Prostate gland (tissue), 2 donors: ENCODE measurements around the gene GGTLC2. TPM values are rescaled to one million over a fixed set of nuclear protein-coding genes. Genes with fewer than 3 reads are reported as not detected.
"Not testable (repeated sequence)": the region's sequence is repeated elsewhere in the genome, so short reads cannot be mapped to it uniquely, and the experiment has no call there.

Experiments
- DNase-seq: peaks from one replicate; pipeline ENCODE4 v3.0.0-alpha.2; 2019; ENCODE audit warnings: low spot score
- H3K27ac ChIP-seq, 2 donors: fragments of 200-600 bp; sonication (generic); 2 replicates each; pipeline ENCODE4 v1.5.1; 2017 to 2019
- H3K27me3 ChIP-seq: fragments of 200-600 bp; sonication (generic); replicated peaks from 2 replicates; pipeline ENCODE4 v1.5.1; 2019; ENCODE audit not compliant: insufficient read depth
- H3K36me3 ChIP-seq, 2 donors: fragments of 200-600 bp; sonication (generic); 1 replicate in 1 of 2; 2 replicates in 1 of 2; pipeline versions ENCODE4 v1.5.1 to v1.8.1; 2017 to 2019
- H3K4me1 ChIP-seq: fragments of 200-600 bp; sonication (generic); replicated peaks from 2 replicates; pipeline ENCODE4 v1.5.1; 2019
- H3K4me3 ChIP-seq, 2 donors: fragments of 200-600 bp; sonication (generic); 2 replicates each; pipeline ENCODE4 v1.5.1; 2017 to 2019
- H3K9me3 ChIP-seq: fragments of 200-600 bp; sonication (generic); 2 replicates; pipeline ENCODE4 v1.5.1; 2017
- CTCF ChIP-seq, 4 experiments: fragments of 200-600 bp in 2 of 4; fragments of 450-650 bp in 2 of 4; sonication (generic) in 2 of 4; IDR thresholded peaks; 1 replicate in 3 of 4; 2 replicates in 1 of 4; pipeline ENCODE4 v1.5.1; 2016 to 2019; ENCODE audit warnings: antibody characterized with exemption in 4 of 4, mild to moderate bottlenecking in 2 of 4, moderate library complexity in 2 of 4
- POLR2A ChIP-seq: fragments of 450-650 bp; IDR thresholded peaks from one replicate; pipeline ENCODE4 v1.6.1; 2016; ENCODE audit warnings: antibody characterized with exemption, mild to moderate bottlenecking
- POLR2AphosphoS5 ChIP-seq: sonication (generic); formaldehyde crosslinking; IDR thresholded peaks from one replicate; pipeline ENCODE4 v1.6.1; 2017; ENCODE audit warnings: antibody characterized with exemption
- WGBS: methylation state at CpG from one replicate; pipeline ENCODE4 v1.1.5; 2018; 5-methylcytosine and 5-hydroxymethylcytosine counted together
- intact Hi-C: fragments of 100-400 bp; cut with DNase I; formaldehyde crosslinking; loops from one replicate; pipeline ENCODE4 v1.14.2; 2022
- total RNA-seq, 2 donors: library from RNA; depleted of rRNA; stranded (reverse); fragments of >200 nt; gene quantifications; one replicate each; pipeline ENCODE4 v1.1.0, GENCODE V29; 2016

GGTLC2 gene
- total RNA-seq, 2 donors from 2014 or later: 1.4 TPM; not detected in 1

DNA sequence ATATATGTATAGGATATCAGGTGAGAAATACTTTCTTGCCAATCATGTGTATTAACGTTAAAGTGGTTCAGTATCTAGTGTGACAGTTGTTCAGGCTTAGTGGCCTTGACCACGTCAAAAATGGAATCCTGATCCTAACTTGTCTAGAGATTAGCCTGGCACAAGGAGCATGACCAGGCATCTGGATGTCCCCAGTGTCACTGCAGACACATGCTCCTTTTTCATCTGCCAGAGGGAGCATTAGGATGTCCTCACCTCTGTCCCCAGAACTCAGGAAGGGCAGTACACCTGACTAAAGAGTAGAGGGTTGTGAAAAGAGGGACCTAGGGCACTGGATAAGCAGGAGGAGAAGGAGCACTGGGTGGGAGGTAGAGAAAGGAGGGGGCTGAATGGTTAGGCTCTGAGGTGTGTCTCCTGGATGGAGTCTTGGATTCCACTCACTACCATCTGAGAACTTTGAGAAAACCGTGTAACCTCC lies 40.9 kb upstream of the GGTLC2 start:
- 88% methylated on average over 3 of the region's 3 CpGs for WGBS
- Histone ChIP-seq H3K27me3 (no peaks in the 10 kb centered on the region), H3K36me3 (no peaks in the 10 kb centered on the region), H3K4me1 (no peaks in the 10 kb centered on the region), H3K9me3 (no peaks in the 10 kb centered on the region), H3K4me3 (no peak overlapping the region), H3K27ac (no peak overlapping the region)
- DNase-seq: no peak
- intact Hi-C loops: no loop called here
- TF ChIP-seq POLR2A: no peak
- TF ChIP-seq CTCF (IDR thresholded peaks at IDR 0.05): no peak
- no peak for TF ChIP-seq POLR2AphosphoS5

DNA sequence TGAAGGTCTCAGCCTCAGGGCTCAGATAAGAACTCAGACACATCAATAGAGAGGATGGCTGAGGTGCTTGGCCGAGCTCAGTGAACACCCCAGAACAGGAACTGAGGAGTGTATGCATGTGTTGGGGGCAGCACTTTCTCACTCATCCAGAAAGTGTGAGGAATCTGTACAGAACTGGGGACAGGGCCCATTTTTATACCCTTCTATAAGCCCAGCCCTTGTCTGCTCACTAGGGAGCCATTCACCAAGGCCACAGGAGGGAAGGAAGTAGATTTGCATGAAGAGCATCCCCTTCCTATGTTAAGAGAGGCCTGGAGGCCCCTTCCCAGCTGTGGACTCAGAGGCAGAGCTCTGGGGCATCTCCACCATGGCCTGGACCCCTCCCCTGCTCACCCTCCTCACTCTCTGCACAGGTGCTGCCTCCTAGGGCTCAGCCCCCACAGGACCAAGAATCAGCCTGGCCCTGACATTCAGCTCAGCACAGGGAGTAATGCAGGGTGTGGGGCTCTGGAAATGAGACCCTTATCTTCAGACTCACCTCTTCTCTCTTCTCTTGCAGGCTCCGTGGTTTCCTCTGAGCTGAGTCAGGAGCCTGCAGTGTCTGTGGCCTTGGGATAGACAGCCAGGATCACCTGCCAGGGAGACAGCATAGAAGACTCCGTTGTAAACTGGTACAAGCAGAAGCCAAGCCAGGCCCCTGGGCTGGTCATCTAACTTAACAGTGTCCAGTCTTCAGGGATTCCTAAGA lies 39.9 kb upstream of the GGTLC2 start:
- no peak for TF ChIP-seq POLR2AphosphoS5
- no peak for TF ChIP-seq CTCF (IDR thresholded peaks at IDR 0.05)
- TF ChIP-seq POLR2A: no peak
- H3K27me3 ChIP-seq: no peaks in the 10 kb centered on the region
- H3K36me3 ChIP-seq: no peaks in the 10 kb centered on the region
- H3K27ac ChIP-seq: no peak overlapping the region
- DNase-seq: no peak
- 80% methylated on average over 3 of the region's 3 CpGs for WGBS
- no peak overlapping the region for H3K4me3 ChIP-seq
- intact Hi-C loops: no loop called here
- H3K4me1 ChIP-seq: no peaks in the 10 kb centered on the region
- H3K9me3 ChIP-seq: no peaks in the 10 kb centered on the region

GRCh38 chr22:22605074-22605404 lies 39.4 kb upstream of the GGTLC2 start:
- H3K27me3 ChIP-seq: no peaks in the 10 kb centered on the region
- TF ChIP-seq POLR2AphosphoS5 (no peak), CTCF (IDR thresholded peaks at IDR 0.05) (no peak), POLR2A (no peak)
- H3K27ac ChIP-seq: no peak overlapping the region
- no peak for DNase-seq
- H3K36me3 ChIP-seq: no peaks in the 10 kb centered on the region
- no peaks in the 10 kb centered on the region for H3K9me3 ChIP-seq
- no peaks in the 10 kb centered on the region for H3K4me1 ChIP-seq
- 100% methylated on average over 3 of the region's 3 CpGs for WGBS
- H3K4me3 ChIP-seq: no peak overlapping the region
- intact Hi-C loops: no loop called here

DNA sequence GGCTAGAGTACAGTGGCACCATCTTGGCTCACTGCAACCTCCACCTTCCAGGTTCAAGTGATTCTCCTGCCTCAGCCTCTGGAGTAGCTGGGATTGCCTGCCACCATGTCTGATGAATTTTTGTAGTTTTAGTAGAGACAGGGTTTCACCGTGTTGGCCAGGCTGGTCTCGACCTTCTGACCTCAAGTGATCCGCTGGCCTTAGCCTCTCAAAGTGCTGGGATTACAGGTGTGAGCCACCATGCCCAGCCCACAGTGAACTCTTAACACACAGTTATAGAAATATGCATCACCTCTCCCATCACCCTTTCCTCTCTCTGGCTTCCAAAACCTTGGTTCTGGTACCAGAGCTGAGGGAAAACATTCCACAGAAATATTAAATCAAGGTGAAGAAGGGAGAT lies 36.4 kb upstream of the GGTLC2 start:
- intact Hi-C loops, H3K36me3 ChIP-seq, H3K4me3 ChIP-seq, H3K27ac ChIP-seq, H3K27me3 ChIP-seq, H3K4me1 ChIP-seq, H3K9me3 ChIP-seq, DNase-seq: not testable (repeated sequence)
- WGBS: 86% methylated on average over 3 of the region's 3 CpGs

- H3K27me3 ChIP-seq: no peaks in the 10 kb centered on the region
- no peaks in the 10 kb centered on the region for H3K4me1 ChIP-seq
- no peak for TF ChIP-seq POLR2A
- no peak for TF ChIP-seq CTCF (IDR thresholded peaks at IDR 0.05)
- TF ChIP-seq POLR2AphosphoS5: no peak
- H3K36me3 ChIP-seq: no peaks in the 10 kb centered on the region
- DNase-seq: no peak
- H3K4me3 ChIP-seq: no peak overlapping the region
- no peak overlapping the region for H3K27ac ChIP-seq
- WGBS: 69% methylated on average over 5 of the region's 5 CpGs
- intact Hi-C loops: no loop called here
- no peaks in the 10 kb centered on the region for H3K9me3 ChIP-seq
Measured at GRCh38 chr22:22609291-22609690, 35.1 kb upstream of the GGTLC2 start.
